Gastrocnemius medialis (tissue), 4 donors: Measurements from ENCODE around the gene ARHGAP24.

Experiments used
- CTCF ChIP-seq, 5 experiments: fragments of 450-650 bp in 3 of 5; fragments of 200-600 bp in 2 of 5; sonication (generic) in 2 of 5; IDR thresholded peaks in 4 of 5; conservative IDR thresholded peaks in 1 of 5; 1 replicate in 4 of 5; 2 replicates in 1 of 5; pipeline ENCODE4 v1.5.1; 2016 to 2019; ENCODE audit warnings: antibody characterized with exemption in 5 of 5, mild to moderate bottlenecking in 3 of 5, moderate library complexity in 3 of 5
- POLR2A ChIP-seq, 2 donors: fragments of 450-650 bp; IDR thresholded peaks; one replicate each; pipeline ENCODE4 v1.6.1; 2017; ENCODE audit warnings: antibody characterized with exemption in 2 of 2, mild to moderate bottlenecking in 2 of 2, moderate library complexity in 2 of 2

GRCh38 chr4:85496933-85497332 is 22.0 kb downstream of the ARHGAP24 start:
- TF ChIP-seq CTCF (IDR thresholded peaks at IDR 0.05 in 4 of 5, conservative IDR thresholded peaks at IDR 0.05 in 1 of 5), result no peak
- TF ChIP-seq POLR2A (IDR thresholded peaks at IDR 0.05), result no peak
